ENCODE measurements around the gene MAP4K3. TPM values are rescaled to one million over a fixed set of nuclear protein-coding genes. Genes with fewer than 3 reads are reported as not detected.

Gene MAP4K3
- total and polyA plus RNA-seq, 2 donors (not counting 1 experiment from before 2014, with no cell fraction given), result 1.3 to 28.3 TPM

DNA sequence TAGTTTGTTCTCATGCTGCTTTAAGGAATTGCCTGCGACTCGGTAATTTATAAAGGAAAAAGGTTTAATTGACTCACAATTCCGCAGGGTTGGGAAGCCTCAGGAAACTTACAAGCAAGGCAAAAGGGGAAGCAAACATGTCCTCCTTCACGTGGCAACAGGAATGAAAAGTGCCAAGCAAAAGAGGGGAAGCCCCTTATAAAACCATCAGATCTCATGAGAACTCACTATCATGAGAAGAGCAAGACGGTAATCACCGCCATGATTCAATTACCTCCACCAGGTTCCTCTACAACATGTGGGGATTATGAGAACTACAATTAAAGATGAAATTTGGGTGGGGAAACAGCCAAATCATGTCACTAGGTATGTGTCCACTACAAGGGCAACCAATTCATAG, 53.9 kb downstream of the MAP4K3 start:
- Histone ChIP-seq H3K79me2 (ENCODE audit: control insufficient read depth, insufficient read depth, low read length) (peaks cover 9% of the 10 kb centered on the region), H3K27me3 (replicated peaks in 1 of 4; ENCODE audit: control extremely low read depth in 1 of 4, control insufficient read depth in 3 of 4, insufficient read depth in 4 of 4, low read length in 3 of 4) (no peaks in the 10 kb centered on the region), H3K9me3 (ENCODE audit: control extremely low read depth in 1 of 3, control insufficient read depth in 2 of 3, insufficient read depth in 1 of 3, low read length in 2 of 3) (peaks cover 0 to 4% (median 2%) of the 10 kb centered on the region in 3 donors), H3K36me3 (replicated peaks in 1 of 2; ENCODE audit: control extremely low read depth in 1 of 2, control insufficient read depth in 1 of 2, extremely low read depth in 1 of 2, insufficient read depth in 2 of 2, low read length in 1 of 2) (no peaks in the 10 kb centered on the region), H3K4me1 (ENCODE audit: control insufficient read depth in 2 of 2, insufficient read depth in 2 of 2, low read length in 2 of 2) (no peaks in the 10 kb centered on the region), H2AFZ (ENCODE audit: insufficient read depth, low read depth, low read length, poor library complexity, severe bottlenecking) (no peak overlapping the region), H4K20me1 (ENCODE audit: control insufficient read depth, insufficient read depth, low read length, poor library complexity, severe bottlenecking) (no peaks in the 10 kb centered on the region), H3K4me2 (replicated peaks; ENCODE audit: low read depth, low read length, poor library complexity, severe bottlenecking) (no peak overlapping the region), H3K4me3 (ENCODE audit: control extremely low read depth in 1 of 5, extremely low read depth in 1 of 5, insufficient read depth in 1 of 5, low read depth in 2 of 5, low read length in 4 of 5) (no peak overlapping the region), H3K9ac (ENCODE audit: low read length) (no peak overlapping the region), H3K27ac (ENCODE audit: low read length in 2 of 2) (no peak overlapping the region)
- Mint-ChIP-seq H3K4me1 (peaks cover 10% of the 10 kb centered on the region), H3K27ac (no peak overlapping the region), H3K4me3 (no peak overlapping the region), H3K9me3 (ENCODE audit: insufficient read depth) (no peaks in the 10 kb centered on the region), H3K27me3 (no peaks in the 10 kb centered on the region)
- TF ChIP-seq CTCF (IDR thresholded peaks at IDR 0.05) (no peak), EZH2 (IDR thresholded peaks at IDR 0.05; ENCODE audit: borderline replicate concordance, insufficient read depth, low read depth, low read length, poor library complexity, severe bottlenecking) (no peak)
- CTCF ChIA-PET, result interaction anchor here (0.5 to 10.4 kb wide), 3 partner anchors 13 to 347 kb away, joined by 3 to 162 read pairs (median 5); no protein-coding TSS in a partner anchor
- DNase-seq (no peak), ATAC-seq (ENCODE audit: low read depth) (no peak)
- POLR2A ChIA-PET, result no interaction called here
- WGBS (ENCODE audit: insufficient coverage), result 90% methylated on average over 4 of the region's 6 CpGs
- intact Hi-C loops (cut with micrococcal nuclease), result no loop called here

DNA sequence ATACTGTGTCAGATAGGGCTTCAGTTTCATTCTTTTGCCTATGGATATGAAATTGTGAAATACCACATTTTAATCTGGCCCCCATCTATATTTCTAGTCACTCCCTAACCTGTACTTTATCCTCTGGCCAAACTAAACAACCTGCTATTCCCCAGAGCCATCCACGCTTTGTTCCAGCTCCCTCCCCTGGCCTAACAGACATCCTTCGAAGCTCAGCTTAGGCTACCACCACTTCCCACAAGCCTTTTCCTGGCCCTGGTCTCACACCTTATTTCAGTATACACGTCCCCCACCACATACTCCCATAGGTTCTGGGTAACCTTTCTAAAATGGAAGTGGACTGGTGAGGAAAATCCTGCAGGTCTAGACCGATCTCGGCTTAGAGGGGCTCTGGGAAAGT, 55.4 kb downstream of the MAP4K3 start:
- H3K27me3 Mint-ChIP-seq, result no peaks in the 10 kb centered on the region
- H3K27ac Mint-ChIP-seq, result no peak overlapping the region
- H3K36me3 ChIP-seq (replicated peaks in 1 of 2; ENCODE audit: control extremely low read depth in 1 of 2, control insufficient read depth in 1 of 2, extremely low read depth in 1 of 2, insufficient read depth in 2 of 2, low read length in 1 of 2), result no peaks in the 10 kb centered on the region
- no peak overlapping the region for H3K4me2 ChIP-seq (replicated peaks; ENCODE audit: low read depth, low read length, poor library complexity, severe bottlenecking)
- WGBS (ENCODE audit: insufficient coverage), result 84% methylated on average over 4 of the region's 5 CpGs
- no peaks in the 10 kb centered on the region for H4K20me1 ChIP-seq (ENCODE audit: control insufficient read depth, insufficient read depth, low read length, poor library complexity, severe bottlenecking)
- intact Hi-C loops (cut with micrococcal nuclease), result no loop called here
- H3K9me3 Mint-ChIP-seq (ENCODE audit: insufficient read depth), result no peaks in the 10 kb centered on the region
- POLR2A ChIA-PET, result no interaction called here
- H3K27ac ChIP-seq (ENCODE audit: low read length in 2 of 2), result no peak overlapping the region
- TF ChIP-seq CTCF (IDR thresholded peaks at IDR 0.05) (no peak), EZH2 (IDR thresholded peaks at IDR 0.05; ENCODE audit: borderline replicate concordance, insufficient read depth, low read depth, low read length, poor library complexity, severe bottlenecking) (no peak)
- ATAC-seq (ENCODE audit: low read depth) (no peak), DNase-seq (no peak)
- H3K4me1 Mint-ChIP-seq, result peaks cover 20% of the 10 kb centered on the region
- H3K27me3 ChIP-seq (replicated peaks in 1 of 4; ENCODE audit: control extremely low read depth in 1 of 4, control insufficient read depth in 3 of 4, insufficient read depth in 4 of 4, low read length in 3 of 4), result no peaks in the 10 kb centered on the region
- no peak overlapping the region for H3K4me3 Mint-ChIP-seq
- H2AFZ ChIP-seq (ENCODE audit: insufficient read depth, low read depth, low read length, poor library complexity, severe bottlenecking), result no peak overlapping the region
- CTCF ChIA-PET, result interaction anchor here (10.4 kb wide), 1 partner anchor 348 kb away, joined by 162 read pairs; no protein-coding TSS in a partner anchor
- peaks cover 0 to 4% (median 2%) of the 10 kb centered on the region in 3 donors for H3K9me3 ChIP-seq (ENCODE audit: control extremely low read depth in 1 of 3, control insufficient read depth in 2 of 3, insufficient read depth in 1 of 3, low read length in 2 of 3)
- H3K79me2 ChIP-seq (ENCODE audit: control insufficient read depth, insufficient read depth, low read length), result no peaks in the 10 kb centered on the region
- no peak overlapping the region for H3K4me3 ChIP-seq (ENCODE audit: control extremely low read depth in 1 of 5, extremely low read depth in 1 of 5, insufficient read depth in 1 of 5, low read depth in 2 of 5, low read length in 4 of 5)
- H3K9ac ChIP-seq (ENCODE audit: low read length), result no peak overlapping the region
- H3K4me1 ChIP-seq (ENCODE audit: control insufficient read depth in 2 of 2, insufficient read depth in 2 of 2, low read length in 2 of 2), result peaks cover 9% of the 10 kb centered on the region in 2 donors

Measured in B cell (primary cell).